ENCODE results near the gene BFSP1. TPM values are rescaled to one million over a fixed set of nuclear protein-coding genes. Genes with fewer than 3 reads are reported as not detected.

The BFSP1 gene
- total and polyA plus RNA-seq, 3 donors from 2014 or later = 7.4 to 11.3 (median 10.7) TPM

DNA sequence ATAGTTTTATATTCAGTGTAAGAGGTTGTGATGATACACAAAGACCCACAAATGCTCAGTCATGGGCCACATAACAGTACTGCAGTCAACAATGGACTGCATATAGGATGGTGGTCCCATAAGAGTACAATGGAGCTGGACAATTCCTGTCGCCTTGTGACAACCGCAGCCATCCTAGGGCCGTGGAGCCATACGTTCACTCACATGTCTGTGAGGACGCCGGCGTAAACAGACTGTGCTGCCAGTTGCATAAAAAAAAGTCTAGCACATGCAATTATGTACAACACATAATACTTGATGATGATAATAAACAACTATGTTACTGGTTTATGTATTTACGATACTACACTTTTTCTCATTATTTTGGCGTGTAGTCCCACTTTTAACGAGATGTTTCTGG, 30.9 kb downstream of the BFSP1 start:
- no peak overlapping the region for H3K27ac ChIP-seq
- WGBS, 2 donors = 87 to 89% methylated on average over 10 of the region's 10 CpGs
- no peak for DNase-seq
- no peaks in the 10 kb centered on the region for H3K36me3 ChIP-seq (ENCODE audit: low read depth, missing control alignments)
- no peaks in the 10 kb centered on the region for H3K27me3 ChIP-seq
- H3K9me3 ChIP-seq = no peaks in the 10 kb centered on the region
- TF ChIP-seq, protein P1, sequence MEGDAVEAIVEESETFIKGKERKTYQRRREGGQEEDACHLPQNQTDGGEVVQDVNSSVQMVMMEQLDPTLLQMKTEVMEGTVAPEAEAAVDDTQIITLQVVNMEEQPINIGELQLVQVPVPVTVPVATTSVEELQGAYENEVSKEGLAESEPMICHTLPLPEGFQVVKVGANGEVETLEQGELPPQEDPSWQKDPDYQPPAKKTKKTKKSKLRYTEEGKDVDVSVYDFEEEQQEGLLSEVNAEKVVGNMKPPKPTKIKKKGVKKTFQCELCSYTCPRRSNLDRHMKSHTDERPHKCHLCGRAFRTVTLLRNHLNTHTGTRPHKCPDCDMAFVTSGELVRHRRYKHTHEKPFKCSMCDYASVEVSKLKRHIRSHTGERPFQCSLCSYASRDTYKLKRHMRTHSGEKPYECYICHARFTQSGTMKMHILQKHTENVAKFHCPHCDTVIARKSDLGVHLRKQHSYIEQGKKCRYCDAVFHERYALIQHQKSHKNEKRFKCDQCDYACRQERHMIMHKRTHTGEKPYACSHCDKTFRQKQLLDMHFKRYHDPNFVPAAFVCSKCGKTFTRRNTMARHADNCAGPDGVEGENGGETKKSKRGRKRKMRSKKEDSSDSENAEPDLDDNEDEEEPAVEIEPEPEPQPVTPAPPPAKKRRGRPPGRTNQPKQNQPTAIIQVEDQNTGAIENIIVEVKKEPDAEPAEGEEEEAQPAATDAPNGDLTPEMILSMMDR (IDR thresholded peaks at IDR 0.05) = no peak
- TF ChIP-seq POLR2A (IDR thresholded peaks at IDR 0.05) = no peak
- intact Hi-C loops (cut with DNase I; ENCODE audit: low total_unique reads) = no loop called here
- H3K4me1 ChIP-seq = peaks cover 3% of the 10 kb centered on the region
- no peak overlapping the region for H3K4me3 ChIP-seq

DNA sequence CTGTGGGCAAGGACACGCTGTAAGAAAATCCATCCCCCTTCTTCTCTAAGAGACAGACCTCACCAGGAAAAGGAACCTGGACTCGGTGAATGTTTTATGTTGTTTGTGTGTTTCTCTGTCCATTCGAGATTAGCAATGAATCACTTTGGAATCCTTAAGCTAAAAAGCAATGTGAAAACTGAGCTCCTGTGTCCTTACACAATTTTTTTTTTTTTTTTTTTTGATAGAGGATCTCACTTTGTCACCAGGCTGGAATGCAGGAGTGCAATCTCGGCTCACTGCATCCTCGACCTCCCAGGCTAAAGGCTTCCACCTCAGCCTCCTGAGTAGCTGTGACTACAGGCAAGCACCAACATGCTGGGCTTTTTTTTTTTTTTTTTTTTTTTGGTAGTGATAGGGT, 32.1 kb downstream of the BFSP1 start:
- no peaks in the 10 kb centered on the region for H3K9me3 ChIP-seq
- intact Hi-C loops (cut with DNase I; ENCODE audit: low total_unique reads) = no loop called here
- no peak for DNase-seq
- H3K4me3 ChIP-seq = no peak overlapping the region
- TF ChIP-seq, protein P1 (IDR thresholded peaks at IDR 0.05) = no peak
- 81 to 82% methylated on average over 5 of the region's 5 CpGs for WGBS, 2 donors
- H3K27me3 ChIP-seq = no peaks in the 10 kb centered on the region
- no peaks in the 10 kb centered on the region for H3K4me1 ChIP-seq
- H3K36me3 ChIP-seq (ENCODE audit: low read depth, missing control alignments) = no peaks in the 10 kb centered on the region
- no peak overlapping the region for H3K27ac ChIP-seq

DNA sequence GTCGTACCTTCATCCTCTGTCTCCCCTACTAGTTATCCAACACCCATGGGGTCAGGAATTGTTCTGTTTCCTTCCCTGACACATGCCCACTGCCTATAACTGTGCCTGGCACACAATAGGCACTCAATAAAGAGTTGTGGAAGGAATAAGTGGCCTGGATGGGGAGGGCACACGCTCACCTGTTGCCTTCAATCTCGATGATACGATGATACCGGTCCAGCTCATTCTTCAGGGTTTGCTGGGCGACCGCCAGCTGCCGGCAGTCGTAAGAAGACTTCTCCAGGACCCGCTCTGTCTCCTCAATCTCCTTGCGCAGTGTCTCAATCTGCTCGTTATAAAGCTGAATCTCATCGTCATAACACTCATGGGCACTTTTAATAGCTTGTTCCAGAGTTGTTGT, 32.5 kb downstream of the BFSP1 start:
- Histone ChIP-seq H3K36me3 (ENCODE audit: low read depth, missing control alignments) (no peaks in the 10 kb centered on the region), H3K27me3 (no peaks in the 10 kb centered on the region), H3K27ac (no peak overlapping the region), H3K4me1 (no peaks in the 10 kb centered on the region), H3K9me3 (no peaks in the 10 kb centered on the region), H3K4me3 (no peak overlapping the region)
- WGBS, 2 donors = 90 to 92% methylated on average over 13 of the region's 13 CpGs
- intact Hi-C loops (cut with DNase I; ENCODE audit: low total_unique reads) = no loop called here
- TF ChIP-seq, protein P1 (IDR thresholded peaks at IDR 0.05) = no peak
- TF ChIP-seq POLR2A (IDR thresholded peaks at IDR 0.05) = no peak
- DNase-seq = no peak

DNA sequence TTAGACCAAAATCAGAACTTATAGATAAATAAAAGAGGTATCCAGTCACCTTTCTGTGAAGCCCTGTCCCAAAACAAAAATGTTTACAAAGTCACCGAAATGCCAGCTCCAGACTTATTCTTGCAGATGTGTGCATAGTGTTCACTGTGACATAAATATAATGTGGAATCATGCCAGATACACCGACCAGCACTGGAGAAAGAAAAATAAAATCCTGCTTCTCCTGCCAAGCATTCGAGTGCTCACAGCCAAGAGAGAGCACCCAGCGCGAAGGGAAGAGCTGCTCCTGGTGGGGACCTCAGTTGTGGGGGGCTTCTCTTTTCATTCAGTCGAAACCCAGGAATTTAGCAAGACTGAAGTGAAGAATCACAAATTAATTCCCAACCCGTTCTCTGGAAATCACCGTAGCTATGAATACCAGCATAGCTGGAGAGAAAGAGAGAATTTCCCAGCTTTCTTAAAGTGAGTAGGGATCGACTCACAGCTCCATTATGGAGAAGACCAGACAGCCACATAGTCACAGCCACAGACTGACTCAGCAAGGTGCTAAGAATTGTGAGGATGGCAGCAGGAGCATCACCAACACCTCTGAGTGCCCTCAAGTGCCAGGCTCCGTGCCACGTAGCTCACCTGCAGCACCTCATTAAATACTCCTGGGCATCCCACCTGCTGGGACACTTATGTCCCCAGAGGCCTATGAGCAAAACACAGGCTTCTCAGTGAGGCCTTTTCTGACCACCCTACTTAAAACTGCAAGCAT, 33.2 kb downstream of the BFSP1 start:
- Histone ChIP-seq H3K4me3 (no peak overlapping the region), H3K27ac (no peak overlapping the region), H3K4me1 (no peaks in the 10 kb centered on the region), H3K36me3 (ENCODE audit: low read depth, missing control alignments) (no peaks in the 10 kb centered on the region), H3K9me3 (no peaks in the 10 kb centered on the region), H3K27me3 (no peaks in the 10 kb centered on the region)
- intact Hi-C loops (cut with DNase I; ENCODE audit: low total_unique reads) = no loop called here
- 62 to 70% methylated on average over 11 of the region's 11 CpGs for WGBS, 2 donors
- no peak for TF ChIP-seq POLR2A (IDR thresholded peaks at IDR 0.05)
- TF ChIP-seq, protein P1 (IDR thresholded peaks at IDR 0.05) = no peak
- no peak for DNase-seq

DNA sequence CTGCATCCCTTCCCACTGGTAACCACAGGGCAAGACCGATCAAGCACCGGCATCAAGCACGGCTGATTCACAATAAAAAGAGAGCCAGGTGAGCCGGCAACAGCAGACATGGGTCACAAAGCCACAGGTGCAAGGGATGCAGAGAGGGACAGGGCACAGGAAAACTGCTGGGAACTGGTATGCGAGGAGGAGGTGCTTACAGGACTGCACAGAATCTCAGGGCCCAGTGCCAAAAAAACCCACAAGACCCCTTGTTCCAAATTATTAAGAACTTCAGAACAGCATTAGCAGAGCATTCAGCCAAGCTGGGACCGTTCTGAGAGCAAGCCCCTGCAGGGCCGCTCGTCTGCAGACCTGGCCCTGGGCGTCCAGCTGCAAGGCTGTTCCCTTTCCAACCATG, 35.4 kb downstream of the BFSP1 start:
- no peak for DNase-seq
- no peak overlapping the region for H3K27ac ChIP-seq
- no peak overlapping the region for H3K4me3 ChIP-seq
- H3K36me3 ChIP-seq (ENCODE audit: low read depth, missing control alignments) = no peaks in the 10 kb centered on the region
- intact Hi-C loops (cut with DNase I; ENCODE audit: low total_unique reads) = no loop called here
- no peaks in the 10 kb centered on the region for H3K27me3 ChIP-seq
- no peaks in the 10 kb centered on the region for H3K4me1 ChIP-seq
- WGBS, 2 donors = 90 to 94% methylated on average over 9 of the region's 9 CpGs
- no peak for TF ChIP-seq POLR2A (IDR thresholded peaks at IDR 0.05)
- TF ChIP-seq, protein P1 (IDR thresholded peaks at IDR 0.05) = no peak
- no peaks in the 10 kb centered on the region for H3K9me3 ChIP-seq
